Astrocyte of the spinal cord (primary cell): ENCODE results near the gene ELFN2.

Source experiments
- DNase-seq: peaks from one replicate; pipeline ENCODE4 v3.0.0; 2011; ENCODE audit warnings: low read depth, low spot score
- H3K4me3 ChIP-seq: 2 replicates; pipeline ENCODE4 v1.5.1; 2011; ENCODE audit warnings: low read depth, mild to moderate bottlenecking, low read length, moderate library complexity
- in situ Hi-C: cut with HindIII; loops from 2 replicates; pipeline ENCODE4 v1.10.0; 2017; ENCODE audit warnings: low sequenced_read_pairs
- TF ChIP-seq, protein P1 (sequence below): IDR thresholded peaks from 2 replicates; pipeline ENCODE4 v1.5.1; 2012; ENCODE audit warnings: low read depth, mild to moderate bottlenecking, low read length, inconsistent platforms

The ELFN2 gene

DNA sequence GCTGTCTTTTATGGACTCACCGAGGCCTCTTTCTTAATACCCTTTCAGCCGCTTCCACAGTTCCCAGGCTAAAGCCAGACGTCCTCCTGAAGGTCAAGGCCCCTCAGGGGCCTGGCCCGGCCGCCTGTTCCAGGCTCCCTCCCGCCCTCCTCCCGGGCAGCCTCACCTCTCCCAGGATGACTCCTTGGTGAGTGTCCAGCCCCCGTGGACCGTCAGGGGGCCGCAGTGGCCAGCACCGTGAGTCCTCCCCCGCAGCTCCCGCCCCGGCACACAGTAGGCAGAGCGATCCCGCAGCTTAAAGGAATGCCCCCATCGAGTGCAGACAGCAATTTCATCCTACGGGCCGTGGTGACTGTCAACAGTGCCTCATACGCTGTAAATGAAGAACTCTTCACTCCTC, 32.9 kb downstream of the ELFN2 start:
- in situ Hi-C loops, result no loop called here
- no peak overlapping the region for H3K4me3 ChIP-seq
- no peak for DNase-seq
- TF ChIP-seq, protein P1, sequence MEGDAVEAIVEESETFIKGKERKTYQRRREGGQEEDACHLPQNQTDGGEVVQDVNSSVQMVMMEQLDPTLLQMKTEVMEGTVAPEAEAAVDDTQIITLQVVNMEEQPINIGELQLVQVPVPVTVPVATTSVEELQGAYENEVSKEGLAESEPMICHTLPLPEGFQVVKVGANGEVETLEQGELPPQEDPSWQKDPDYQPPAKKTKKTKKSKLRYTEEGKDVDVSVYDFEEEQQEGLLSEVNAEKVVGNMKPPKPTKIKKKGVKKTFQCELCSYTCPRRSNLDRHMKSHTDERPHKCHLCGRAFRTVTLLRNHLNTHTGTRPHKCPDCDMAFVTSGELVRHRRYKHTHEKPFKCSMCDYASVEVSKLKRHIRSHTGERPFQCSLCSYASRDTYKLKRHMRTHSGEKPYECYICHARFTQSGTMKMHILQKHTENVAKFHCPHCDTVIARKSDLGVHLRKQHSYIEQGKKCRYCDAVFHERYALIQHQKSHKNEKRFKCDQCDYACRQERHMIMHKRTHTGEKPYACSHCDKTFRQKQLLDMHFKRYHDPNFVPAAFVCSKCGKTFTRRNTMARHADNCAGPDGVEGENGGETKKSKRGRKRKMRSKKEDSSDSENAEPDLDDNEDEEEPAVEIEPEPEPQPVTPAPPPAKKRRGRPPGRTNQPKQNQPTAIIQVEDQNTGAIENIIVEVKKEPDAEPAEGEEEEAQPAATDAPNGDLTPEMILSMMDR, result no peak

DNA sequence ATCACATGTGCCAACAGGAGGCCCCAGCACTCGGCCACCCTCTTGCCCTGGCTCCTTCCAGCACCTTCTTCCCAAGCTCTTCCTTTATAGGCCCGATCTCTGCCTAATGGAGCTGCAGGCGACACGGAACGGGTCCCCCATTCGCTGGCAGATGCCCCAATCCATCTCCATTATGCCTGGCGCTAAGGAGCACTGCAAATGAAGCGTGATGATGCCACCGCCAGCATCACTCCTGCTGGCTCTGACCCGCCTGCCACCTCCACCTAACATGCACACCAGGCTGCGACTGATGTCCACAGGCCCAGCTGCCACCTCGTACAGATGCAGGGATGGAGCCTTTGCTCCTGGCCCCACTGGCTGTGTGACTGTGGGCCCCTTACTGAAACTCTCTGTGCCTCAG, 33.5 kb downstream of the ELFN2 start:
- no peak overlapping the region for H3K4me3 ChIP-seq
- TF ChIP-seq, protein P1, result no peak
- no peak for DNase-seq
- in situ Hi-C loops, result no loop called here

DNA sequence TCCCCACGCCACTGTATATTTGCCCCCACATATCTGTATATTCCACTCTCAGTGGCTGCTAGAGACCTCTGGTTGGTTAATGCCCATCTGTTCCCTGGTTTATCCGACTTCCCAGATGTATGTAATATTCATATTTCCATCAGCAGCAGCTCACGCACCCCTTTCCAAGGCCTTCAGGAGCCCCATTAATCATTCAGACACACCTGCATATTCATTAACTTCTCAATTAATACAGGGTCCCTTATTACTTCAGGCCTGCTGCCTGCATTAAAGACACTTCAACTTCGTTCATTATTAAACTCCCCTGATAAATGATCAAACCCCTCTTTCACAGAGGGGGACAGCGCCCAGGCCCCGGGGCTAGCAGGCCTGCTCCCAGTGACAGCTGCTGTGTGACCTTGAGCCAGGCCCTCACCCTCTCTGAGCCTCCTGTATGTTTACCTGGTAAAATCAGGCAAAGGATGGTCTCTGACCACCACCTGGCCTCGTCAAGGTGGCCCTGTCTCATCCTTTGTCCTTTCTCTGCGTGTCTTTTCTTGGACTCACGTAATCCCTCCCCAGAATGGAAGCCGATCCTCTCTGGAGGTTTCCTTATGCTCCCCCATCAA, 34.5 kb downstream of the ELFN2 start:
- in situ Hi-C loops, result no loop called here
- TF ChIP-seq, protein P1, result no peak
- no peak overlapping the region for H3K4me3 ChIP-seq
- no peak for DNase-seq

DNA sequence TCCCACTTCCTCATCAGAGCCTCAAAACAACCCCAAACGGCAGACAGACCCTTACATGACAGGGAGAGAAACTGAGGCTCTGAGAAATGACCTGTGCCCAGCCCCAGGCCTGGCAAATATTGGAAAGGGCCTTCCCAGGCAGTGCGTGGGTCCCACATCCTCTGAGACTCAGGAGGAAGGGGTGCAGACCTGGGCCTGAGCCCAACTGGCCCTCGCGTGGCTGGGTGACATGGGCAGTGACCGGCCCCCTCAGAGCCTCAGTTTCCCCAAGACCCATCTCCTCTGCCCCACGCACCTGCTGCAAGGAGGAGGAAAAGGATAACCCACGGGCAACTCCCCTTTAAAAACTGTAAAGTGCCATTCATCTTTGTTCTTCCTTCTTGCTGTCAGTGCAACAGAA, 35.6 kb downstream of the ELFN2 start:
- DNase-seq, result no peak
- TF ChIP-seq, protein P1, result no peak
- in situ Hi-C loops, result no loop called here
- no peak overlapping the region for H3K4me3 ChIP-seq

DNA sequence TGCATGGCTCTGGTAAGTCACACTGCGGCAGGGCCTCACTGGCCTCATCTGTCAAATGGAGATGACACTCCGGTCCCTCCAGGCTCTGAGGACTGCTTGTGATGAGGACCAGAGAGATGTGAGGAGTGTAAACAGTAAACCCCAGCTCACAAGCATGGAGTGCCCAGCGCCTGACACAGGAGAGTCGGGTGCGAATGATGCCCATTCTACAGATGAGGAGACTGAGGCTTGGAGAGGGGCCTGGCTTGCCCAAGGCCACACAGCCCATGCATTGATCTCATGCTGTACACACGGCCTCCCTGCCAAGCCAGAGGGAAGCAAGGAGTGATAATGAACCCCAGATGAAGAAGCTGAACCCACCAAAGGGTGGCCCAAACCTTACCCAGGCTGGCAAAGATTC, 37.2 kb downstream of the ELFN2 start:
- TF ChIP-seq, protein P1, result no peak
- in situ Hi-C loops, result no loop called here
- DNase-seq, result no peak

DNA sequence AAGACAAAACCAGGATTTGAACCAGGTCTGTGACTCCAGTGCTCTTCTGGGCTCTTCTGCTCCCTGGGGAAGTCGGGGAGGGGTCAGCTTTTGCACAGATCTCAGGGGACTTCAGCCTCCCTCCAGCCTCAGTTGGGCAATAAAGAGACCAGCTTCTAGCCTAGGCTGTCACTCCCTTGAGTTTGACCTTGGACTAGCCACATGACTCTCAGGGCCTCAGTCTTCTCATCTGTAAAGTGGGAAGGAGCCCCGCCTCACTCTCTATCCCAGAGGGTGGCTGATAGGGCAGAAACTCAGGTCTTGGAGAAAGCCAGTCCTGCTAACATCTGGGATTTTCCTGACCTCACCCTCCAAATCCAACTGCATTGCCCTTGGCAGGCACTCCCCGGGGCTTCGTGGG, 38.7 kb downstream of the ELFN2 start:
- DNase-seq, result no peak
- TF ChIP-seq, protein P1, result no peak
- in situ Hi-C loops, result no loop called here
- H3K4me3 ChIP-seq, result no peak overlapping the region

More for the DNA sequence above, 37.2 kb downstream of the ELFN2 start:
- no peak overlapping the region for H3K4me3 ChIP-seq
